Measurements from ENCODE around the gene IQGAP3.

IQGAP3 gene

GRCh38 chr1:156496211-156496761 lies 76.1 kb downstream of the IQGAP3 start:
- DNase-seq (ENCODE audit: low read depth, low spot score), result no peak

GRCh38 chr1:156495401-156496140 lies 76.8 kb downstream of the IQGAP3 start:
- no peak for DNase-seq (ENCODE audit: low read depth, low spot score)

- DNase-seq (ENCODE audit: low read depth, low spot score), result no peak
These were observed 78.0 kb downstream of the IQGAP3 start for GRCh38 chr1:156494309-156494895.

GRCh38 chr1:156493742-156494141 lies 78.6 kb downstream of the IQGAP3 start:
- no peak for DNase-seq (ENCODE audit: low read depth, low spot score)

GRCh38 chr1:156493154-156493631 lies 79.2 kb downstream of the IQGAP3 start:
- DNase-seq (ENCODE audit: low read depth, low spot score), result no peak

GRCh38 chr1:156492591-156493080 lies 79.7 kb downstream of the IQGAP3 start:
- DNase-seq (ENCODE audit: low read depth, low spot score), result no peak

GRCh38 chr1:156492013-156492590 lies 80.3 kb downstream of the IQGAP3 start:
- DNase-seq (ENCODE audit: low read depth, low spot score), result no peak

- DNase-seq (ENCODE audit: low read depth, low spot score), result no peak
These were observed 81.0 kb downstream of the IQGAP3 start for GRCh38 chr1:156491151-156491949.

GRCh38 chr1:156490401-156491032 lies 81.8 kb downstream of the IQGAP3 start:
- DNase-seq (ENCODE audit: low read depth, low spot score), result no peak

- no peak for DNase-seq (ENCODE audit: low read depth, low spot score)
These were observed 82.5 kb downstream of the IQGAP3 start for GRCh38 chr1:156489935-156490293.

- no peak for DNase-seq (ENCODE audit: low read depth, low spot score)
These were observed 83.0 kb downstream of the IQGAP3 start for GRCh38 chr1:156489166-156489934.

- DNase-seq (ENCODE audit: low read depth, low spot score), result no peak
These were observed 83.7 kb downstream of the IQGAP3 start for GRCh38 chr1:156488566-156489165.

- no peak for DNase-seq (ENCODE audit: low read depth, low spot score)
These were observed 84.5 kb downstream of the IQGAP3 start for GRCh38 chr1:156487862-156488261.

GRCh38 chr1:156486421-156487344 lies 85.7 kb downstream of the IQGAP3 start:
- DNase-seq (ENCODE audit: low read depth, low spot score), result no peak

- DNase-seq (ENCODE audit: low read depth, low spot score), result no peak
These were observed 86.4 kb downstream of the IQGAP3 start for GRCh38 chr1:156485984-156486383.

- DNase-seq (ENCODE audit: low read depth, low spot score), result no peak
These were observed 87.8 kb downstream of the IQGAP3 start for GRCh38 chr1:156484480-156485058.

GRCh38 chr1:156483397-156483796 lies 89.0 kb downstream of the IQGAP3 start:
- DNase-seq (ENCODE audit: low read depth, low spot score), result no peak

- DNase-seq (ENCODE audit: low read depth, low spot score), result no peak
These were observed 90.1 kb downstream of the IQGAP3 start for GRCh38 chr1:156482276-156482675.

- DNase-seq (ENCODE audit: low read depth, low spot score), result no peak
These were observed 90.8 kb downstream of the IQGAP3 start for GRCh38 chr1:156481527-156481926.
